HuH-7.5 (cell line): ENCODE data around the gene CYB5A.
A peak's percentile ranks its signal among the peaks of the same experiment; 100 is the strongest.

Experiments used
- DNase-seq: peaks from one replicate; pipeline ENCODE4 v3.0.0; 2011; ENCODE audit warnings: low spot score

Gene CYB5A

DNA sequence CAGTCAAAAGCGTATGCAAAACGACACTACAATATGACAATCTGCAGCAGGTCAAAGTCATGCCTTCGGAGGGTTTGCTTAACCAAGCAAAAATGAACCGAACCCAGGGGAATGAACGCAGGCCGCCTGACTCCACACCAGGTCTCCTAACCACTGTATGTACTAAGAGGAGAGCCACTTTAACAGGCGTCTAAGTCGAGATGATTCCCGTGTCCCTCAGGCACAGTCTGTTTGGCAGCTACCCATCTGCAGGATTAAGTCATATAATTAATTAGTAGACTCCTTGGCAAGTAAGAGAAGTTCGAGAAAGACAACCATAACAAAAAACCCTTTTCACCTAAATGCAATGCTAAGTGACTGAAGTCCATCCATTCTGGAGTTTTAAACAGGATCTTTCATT lies 15.2 kb downstream of the CYB5A start:
- DNase-seq, result no peak

DNA sequence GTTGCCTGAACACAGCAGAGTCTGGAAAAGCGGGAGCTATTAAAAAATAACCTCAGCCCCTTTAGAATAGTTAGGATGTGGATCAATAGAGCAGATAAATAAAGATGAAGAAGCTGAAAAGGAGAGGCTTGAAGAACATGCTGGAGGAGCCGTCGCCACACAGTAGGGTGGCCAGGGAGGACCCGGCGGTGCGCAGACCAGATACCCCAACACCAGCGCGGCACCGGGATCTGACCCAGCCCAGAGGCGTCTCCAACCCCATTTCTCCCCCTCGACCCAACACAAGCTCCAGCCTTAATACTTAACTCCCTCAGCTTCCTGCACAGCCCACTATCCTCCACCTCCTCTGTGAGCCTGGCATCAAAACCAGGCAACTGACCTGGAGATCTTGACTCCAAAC lies 16.0 kb downstream of the CYB5A start:
- DNase-seq, result no peak

DNA sequence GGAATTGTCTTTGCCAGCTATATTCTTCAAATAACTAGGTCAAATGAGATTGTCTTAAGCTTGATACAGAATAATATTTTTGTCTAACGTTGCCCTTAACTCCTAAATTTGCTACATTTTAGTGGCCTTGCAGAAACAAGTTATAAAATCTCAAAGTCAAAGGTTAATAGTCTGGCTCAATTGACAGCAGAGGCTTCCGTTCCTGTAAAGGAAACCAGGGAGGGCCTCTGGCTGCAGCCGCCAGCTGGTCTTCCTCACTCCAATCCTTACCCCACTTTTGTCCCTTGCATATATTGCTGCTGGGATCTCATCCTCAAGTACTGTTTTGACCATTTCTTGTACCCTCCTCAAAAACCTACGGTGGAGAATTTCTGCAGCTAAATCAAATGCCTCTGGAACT lies 17.1 kb downstream of the CYB5A start:
- DNase-seq, result no peak

DNA sequence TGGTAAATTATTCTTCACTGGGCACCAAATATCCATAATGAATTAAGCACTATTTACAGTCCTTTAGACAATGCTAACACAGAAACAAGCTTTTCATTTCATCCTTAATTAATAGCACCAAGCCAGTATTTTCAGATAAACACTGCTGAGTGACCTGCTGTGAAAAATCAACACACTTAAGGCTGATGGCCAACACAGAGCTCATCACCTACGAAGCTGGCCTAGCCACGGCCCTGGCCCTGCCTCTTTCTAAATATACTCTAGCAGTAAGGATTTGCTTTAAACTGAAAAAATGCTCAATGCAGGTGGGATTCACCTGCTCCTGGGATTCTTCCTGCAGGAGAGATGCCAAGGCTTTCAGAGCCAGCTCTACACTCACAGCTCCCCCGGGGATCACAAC lies 18.4 kb downstream of the CYB5A start:
- no peak for DNase-seq

DNA sequence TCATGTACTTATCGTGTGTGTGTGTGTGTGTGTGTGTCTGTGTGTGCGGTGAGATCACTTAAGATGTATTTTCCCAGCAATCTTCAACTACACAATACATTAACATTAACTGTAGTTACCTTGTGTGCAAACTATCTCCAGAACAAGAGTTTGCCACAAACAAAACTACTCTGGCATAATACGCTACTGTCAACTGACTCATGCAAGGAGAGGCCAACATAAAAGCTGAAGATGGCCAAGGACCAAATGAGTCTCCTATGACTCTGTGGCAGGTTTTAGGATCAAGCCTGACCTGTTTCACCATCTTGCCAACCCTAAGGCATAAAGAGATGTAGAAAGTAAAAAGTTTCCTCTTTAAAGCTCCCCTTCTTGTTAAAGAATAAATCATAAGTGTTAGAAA lies 20.1 kb downstream of the CYB5A start:
- DNase-seq, result no peak

DNA sequence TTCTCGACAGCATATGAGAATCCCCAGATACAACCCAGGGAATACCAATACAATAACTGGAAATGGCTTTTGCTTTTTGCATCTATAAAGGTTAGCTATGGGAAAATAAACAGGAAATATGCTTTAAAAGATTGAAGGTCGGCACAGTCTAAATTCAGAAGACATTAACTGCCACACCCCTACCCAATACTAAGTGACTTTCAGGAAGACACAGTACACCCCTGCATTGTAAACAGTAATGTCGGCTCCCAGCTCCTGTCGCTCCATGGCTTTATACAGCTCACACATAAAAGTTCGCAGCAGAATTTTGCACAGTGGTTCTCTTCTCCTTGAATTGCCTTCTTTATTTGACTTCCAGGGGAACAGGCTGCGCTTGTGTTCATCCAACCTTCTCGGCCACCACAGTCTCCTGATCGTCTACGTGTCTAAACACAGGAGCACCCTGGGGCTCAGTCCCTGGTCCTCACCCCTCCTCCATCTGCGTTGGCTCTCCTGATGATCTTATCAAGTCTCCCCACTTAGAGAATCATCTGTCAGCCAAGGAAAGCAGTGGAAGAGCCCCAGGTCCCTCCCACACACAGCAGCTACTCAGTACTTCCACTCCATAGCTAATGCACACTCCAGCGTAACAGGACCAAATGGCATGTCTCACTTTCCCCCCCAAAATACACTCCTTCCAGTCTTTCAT lies 22.7 kb downstream of the CYB5A start:
- no peak for DNase-seq

DNA sequence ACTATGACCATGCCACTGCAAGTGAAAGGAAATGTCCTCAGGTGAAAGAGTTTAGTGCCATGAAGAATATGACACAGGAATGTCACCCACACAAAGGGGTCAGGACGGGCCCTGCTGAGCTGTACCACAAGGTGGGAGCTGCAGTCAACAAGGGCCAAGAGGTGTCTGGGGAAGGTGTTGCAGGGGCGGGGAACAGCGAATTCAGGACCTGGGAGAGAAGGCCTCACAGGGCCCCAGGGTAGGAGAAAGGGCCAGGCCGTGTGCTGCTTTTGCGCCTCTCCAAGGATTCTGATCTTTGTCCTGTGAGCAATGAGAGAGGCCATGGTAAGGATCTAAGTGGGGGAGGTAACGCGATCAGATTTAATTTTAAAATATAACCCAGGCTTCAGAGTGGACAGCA lies 23.6 kb downstream of the CYB5A start:
- DNase-seq, result no peak

DNA sequence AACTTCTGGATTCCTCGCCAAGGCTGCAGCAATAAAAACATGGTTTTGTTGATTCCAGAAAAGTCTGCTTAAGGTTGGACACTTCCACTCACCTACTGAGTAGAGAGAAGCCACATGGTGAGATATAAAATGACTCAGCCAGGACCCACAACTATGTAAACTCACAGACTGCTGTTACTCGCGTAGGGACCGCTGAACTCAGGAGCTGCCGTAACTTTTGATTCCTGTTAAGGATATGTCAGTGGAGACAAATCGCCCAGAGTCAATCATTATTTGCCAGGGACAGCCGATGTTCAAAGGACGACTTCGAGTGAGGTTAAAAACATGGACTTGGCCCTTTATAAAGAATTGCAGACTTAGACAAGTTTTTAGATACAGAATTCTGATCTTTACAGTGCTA lies 25.6 kb downstream of the CYB5A start:
- DNase-seq, result no peak

DNA sequence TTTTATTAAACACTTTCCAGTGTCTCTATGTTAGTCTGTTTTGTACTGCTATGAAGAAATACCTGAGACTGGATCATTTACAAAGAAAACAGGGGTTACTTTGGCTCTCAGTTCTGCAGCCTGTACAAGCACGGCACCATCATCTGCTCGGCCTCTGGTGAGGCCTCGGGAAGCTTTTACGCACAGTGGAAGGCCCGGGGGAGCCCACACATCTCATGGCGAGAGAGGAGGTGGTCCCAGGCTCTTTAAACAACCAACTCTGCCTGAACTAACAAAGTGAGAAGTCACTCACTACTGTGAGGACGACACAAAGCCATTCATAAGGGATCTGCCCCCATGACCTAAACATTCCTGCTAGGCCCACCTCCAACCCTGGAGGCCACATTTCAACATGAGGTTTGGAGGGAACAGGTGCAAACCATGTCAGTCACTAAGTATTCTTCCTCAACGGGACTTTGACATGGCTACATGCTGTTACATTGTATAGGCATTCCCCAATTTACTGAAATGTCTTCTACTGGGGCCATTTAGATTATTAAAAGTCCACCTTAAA lies 26.1 kb downstream of the CYB5A start:
- no peak for DNase-seq

DNA sequence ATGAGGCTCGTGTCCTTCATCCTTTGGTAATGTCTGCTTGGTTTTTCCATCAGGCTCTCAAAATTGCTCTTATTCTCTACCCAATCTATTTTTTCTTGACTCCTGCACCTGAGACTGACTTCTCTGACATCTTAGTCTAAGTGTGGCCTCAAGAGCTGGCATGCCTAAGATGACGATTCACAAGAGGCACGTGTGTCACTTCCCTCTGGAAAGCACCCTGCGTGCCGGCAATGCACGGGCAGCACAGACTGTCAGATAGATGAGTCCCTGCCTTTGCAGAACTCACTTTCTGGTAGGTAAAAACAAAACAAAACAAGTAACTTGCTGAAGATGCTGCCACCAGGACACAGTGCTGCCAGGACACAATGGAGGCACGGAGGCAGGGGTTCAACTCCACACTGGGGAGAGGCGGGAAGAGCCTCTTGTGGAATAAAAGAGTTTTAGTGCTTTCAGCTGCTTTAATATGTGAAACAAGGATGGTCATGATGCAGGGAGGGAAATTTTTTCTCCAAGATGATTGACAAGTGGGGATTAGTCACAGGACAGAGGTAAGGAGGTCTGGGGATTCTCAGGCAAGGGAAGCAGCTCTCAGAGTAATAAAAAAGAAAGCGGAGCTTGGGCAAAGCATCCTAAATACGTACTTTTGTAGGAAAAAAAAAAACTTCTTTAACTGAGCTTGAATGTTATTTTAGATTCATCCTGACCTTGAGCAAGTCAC lies 27.3 kb downstream of the CYB5A start:
- no peak for DNase-seq

DNA sequence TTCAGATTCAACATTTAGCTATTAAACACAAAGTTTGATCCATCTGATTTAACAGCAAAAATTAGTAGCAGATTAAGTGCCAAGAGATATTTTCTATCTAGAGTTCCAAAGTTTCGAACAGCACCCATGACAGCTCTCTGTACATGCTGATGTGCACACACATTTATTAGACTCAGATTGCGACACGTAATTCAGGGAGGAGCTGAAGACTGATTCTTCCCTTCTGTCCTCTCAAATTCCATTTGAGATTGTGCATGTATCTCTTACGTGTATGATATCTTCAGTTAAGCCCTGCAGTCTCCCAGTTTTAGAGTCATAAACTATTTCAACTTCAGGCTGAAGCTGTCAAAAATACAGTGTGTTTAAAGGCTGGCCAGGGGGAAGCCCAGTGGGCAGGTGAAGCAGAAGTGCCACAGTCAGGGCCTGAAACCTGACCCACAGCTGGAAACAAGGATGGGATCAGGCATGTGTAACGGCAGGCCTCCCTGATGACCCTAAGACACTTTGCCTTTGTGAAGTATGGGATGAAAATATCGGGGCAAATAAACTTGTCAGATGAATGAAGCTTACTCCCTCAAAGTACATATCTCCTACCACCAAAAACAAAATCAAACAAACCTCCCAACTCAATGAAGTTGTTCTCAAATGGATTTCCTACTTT lies 30.6 kb downstream of the CYB5A start:
- no peak for DNase-seq

DNA sequence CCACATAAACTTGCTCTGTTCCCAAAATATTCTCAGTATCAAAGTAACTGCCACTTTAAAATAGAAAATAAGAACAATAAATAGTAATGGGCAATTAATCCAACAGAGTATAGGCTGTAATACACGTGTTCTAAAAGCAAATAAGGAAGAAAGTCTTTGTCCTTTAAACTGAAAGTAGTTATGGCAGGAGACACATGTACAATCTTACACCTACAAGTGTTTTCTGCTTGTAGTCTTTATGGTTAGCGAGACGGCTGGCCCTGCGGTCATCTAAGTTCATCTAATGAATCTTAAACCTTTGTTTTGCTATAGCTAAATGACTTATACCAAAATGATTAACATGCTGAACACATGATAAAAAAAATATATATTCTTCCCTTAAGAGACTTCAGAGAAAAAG lies 32.4 kb downstream of the CYB5A start:
- no peak for DNase-seq

DNA sequence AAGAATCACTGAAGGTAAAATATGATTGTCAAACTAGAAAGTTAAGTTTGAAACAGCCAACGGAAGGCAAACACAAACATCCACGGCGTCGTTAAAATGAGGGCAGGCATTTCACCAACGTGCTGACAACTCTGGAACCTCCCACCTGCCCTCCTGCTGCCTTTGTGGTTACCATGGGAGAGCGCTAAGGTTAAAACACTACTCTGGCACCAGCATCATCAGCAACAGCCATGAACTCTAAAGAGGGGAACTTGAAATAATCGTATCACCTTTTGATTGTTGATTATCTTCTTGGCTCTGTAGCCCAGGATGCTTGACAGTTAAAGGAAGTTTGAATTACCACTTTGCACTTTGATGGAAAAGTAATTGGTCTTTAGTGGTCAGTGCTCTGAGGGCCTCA lies 34.7 kb downstream of the CYB5A start:
- DNase-seq, result no peak

DNA sequence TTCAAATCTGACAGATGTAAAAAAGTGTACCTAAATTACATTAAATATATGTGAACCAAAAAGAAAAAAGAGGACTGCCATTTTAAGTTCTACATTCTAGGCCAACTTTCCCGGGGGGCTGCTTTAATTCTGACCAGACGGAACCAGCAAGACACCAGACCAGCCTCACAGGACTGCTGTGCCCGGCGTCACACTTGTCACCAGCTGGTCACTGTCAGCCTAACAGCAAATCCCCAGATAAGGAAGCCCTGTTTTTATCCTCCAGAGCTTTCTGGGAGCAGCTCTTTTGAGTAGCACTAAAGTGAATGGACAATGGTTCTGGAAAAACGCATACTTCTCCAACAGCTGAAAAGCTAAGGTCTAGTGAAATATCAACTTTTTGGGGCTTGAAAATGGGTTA lies 35.6 kb downstream of the CYB5A start:
- DNase-seq, result no peak

DNA sequence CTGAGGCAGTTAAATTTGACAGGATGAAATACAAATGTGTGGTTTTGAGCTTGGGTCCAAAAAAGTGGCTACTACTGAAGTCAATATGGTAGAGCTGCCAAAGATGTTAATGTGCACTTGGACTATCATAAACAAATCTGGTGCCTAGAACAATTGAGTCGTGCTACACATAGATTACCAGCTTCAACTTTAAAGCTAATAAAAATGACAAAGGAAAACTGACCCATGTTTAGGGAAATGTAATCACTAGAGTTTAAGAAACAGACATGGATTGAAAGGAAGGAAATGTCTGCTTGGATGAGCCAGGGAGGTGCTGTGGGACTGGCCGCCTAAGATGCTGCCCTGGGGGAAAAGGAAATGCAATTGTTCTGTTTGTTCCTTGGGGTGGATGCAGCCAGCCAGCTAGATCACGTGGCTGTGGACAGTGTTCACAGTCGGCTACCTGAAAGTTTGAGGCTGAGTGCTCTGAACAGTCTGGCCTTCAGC lies 36.6 kb downstream of the CYB5A start:
- DNase-seq, result no peak

DNA sequence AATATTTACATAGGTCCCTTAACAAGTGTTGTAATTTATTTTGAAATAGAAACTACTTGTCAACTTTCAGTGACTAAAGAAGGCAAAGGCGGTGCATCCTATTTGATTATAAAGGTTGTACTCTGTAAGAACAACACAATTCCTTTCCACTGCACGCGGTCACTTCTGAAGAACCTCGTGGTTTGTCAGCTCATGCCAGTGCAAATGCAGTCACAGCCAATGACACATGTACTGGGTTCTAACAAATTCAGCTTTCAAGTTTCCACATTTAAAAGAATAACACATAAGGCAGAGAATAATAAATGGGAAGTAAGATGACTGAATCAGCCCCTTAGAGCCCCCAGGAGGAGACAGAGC lies 39.7 kb downstream of the CYB5A start:
- DNase-seq, result no peak

DNA sequence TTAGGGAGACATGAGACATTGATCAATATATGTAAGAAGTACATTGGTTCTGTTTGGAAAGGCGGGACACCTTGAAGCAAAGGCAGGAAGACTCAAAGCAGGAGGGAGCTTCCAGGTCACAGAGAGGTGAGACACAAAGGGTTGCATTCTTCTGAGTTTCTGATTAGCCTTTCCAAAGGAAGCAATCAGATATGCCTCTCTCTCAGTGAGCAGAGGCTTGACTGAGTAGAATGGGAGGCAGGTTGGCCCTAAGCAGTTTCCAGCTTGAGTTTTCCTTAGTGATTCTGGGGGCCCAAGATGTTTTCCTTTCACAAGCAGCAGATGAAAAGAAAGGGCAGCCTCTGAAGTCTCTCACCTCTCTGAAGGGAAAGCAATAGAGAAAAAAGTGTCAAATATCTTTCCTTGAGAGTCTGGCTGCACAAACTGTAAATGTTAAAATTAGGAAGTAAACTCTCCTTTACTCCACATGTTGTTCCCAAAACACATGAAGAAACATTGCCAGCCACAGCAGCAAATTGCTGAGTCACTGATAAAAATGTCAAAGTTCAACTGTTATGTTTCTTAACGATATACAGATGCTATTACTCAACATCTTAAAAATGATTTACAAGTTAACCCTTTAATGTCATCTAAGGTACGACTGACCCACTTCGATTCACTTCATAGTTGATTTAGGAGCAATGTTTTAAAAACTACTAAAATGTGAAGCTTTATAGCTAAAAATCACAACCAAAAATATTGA lies 40.3 kb downstream of the CYB5A start:
- DNase-seq, result no peak

DNA sequence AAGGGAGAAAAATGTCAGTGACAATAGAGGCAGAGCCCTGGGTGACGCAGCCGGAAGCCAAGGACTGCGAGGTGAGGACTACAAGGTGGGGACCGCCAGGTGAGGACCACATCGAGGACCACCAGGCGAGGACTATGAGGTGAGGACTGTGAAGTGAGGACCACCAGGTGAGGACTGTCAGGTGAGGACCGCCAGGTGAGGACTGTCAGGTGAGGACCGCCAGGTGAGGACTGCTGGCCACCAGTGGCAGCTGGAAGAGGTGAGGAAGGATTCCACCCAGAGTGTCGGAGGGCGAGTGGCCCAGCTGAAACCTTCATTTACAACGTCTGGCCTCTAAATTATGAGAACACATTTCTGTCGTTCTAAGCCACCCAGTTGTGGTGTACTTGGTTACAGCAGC lies 41.6 kb downstream of the CYB5A start:
- DNase-seq, result no peak

DNA sequence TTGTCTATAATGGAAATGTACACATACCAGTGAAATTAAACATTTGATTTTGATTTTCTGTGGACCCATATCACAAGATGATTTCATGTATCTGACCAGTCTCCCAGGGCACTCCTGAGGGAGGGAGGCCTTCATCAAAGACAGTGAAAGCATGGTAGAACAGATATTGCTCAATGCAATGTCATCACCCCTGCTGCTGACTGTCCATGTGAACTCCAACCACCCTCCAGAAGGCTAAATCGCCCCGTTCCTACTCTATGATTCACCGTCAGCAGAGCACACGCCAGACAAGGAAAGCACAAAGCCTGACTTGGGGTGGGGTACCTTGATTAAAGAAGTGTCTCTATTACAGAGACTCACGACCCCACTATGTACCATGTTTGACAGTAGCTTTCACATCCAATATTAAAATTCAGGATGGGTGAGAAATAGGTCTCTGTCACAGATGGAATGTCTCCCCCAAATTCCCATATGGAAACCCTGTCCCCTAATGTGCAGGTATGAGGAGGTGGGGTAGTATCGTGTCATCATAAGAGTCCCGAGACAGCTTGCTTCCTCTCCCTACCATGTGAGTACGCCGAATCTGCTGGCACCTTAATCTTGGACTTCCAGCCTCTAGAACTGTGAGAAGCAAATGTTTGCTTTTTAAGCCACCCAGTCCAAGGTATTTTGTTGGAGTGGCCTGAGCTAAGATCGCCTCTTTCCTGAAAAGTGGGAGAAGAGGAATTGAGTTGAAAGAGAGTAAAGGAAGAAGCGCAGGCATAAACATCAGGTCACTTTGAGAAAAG lies 42.4 kb downstream of the CYB5A start:
- peak; percentile 22 for DNase-seq

DNA sequence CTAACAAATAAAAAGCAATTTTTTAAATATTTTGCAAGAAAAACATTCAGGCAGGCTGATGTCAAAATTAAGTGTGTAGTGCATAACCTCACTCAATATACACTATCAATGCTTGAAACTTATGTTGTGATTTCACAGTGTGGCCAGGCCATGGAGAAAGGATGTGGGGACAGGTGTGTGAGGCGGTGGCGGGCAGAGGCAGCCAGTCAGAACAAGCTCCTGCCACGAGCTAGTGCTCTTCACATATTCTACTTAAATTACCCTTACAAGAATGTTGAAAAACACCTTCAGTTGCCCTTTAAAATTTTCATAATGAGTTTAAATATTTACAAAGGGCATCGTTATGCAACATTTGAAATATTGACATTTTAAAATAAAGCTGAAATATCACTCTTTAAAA lies 43.2 kb downstream of the CYB5A start:
- DNase-seq, result no peak

DNA sequence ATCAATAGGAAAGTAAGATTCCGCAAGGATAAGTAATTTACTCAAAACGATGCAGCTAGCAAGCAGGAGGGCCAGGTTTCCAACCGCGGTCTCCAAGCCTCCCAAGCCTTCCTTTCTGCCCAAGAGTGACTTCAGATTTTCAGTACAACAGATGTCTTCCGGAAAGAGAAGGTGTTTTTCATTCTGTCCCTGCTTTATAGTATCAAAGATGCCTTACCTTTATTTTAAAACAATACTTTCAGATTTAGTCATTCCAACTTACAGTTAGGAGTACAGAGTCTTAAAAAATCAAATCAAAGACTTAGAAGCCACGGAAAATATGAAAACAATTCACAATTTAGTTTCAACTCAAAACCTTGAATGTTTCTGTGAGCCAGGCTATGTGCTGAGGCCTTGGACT lies 43.6 kb downstream of the CYB5A start:
- no peak for DNase-seq

DNA sequence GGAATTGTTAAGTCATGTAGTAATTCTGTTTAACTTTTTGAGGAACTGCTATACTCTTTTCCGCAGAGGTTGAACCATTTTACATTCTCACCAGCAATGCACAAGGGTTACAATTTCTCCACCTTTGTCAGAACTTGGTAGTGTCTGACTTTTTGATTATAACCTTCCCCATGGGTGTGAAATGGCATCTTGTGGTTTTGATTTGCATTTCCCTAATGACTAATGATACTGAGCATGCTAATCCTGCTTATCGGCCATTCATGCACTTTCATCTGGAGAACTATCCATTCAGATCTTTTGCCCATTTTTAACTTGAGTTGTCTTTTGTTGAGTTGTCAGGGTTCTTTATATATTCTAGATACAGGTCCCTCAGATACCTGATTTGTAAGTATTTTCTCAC lies 47.2 kb downstream of the CYB5A start:
- no peak for DNase-seq
